NCI-H510A (cell line): ENCODE measurements around the gene MRM1.

Experiments used
- DNase-seq: peaks from one replicate; lab custom pipeline; 2025; lab: John Stamatoyannopoulos, UW

Gene MRM1

DNA sequence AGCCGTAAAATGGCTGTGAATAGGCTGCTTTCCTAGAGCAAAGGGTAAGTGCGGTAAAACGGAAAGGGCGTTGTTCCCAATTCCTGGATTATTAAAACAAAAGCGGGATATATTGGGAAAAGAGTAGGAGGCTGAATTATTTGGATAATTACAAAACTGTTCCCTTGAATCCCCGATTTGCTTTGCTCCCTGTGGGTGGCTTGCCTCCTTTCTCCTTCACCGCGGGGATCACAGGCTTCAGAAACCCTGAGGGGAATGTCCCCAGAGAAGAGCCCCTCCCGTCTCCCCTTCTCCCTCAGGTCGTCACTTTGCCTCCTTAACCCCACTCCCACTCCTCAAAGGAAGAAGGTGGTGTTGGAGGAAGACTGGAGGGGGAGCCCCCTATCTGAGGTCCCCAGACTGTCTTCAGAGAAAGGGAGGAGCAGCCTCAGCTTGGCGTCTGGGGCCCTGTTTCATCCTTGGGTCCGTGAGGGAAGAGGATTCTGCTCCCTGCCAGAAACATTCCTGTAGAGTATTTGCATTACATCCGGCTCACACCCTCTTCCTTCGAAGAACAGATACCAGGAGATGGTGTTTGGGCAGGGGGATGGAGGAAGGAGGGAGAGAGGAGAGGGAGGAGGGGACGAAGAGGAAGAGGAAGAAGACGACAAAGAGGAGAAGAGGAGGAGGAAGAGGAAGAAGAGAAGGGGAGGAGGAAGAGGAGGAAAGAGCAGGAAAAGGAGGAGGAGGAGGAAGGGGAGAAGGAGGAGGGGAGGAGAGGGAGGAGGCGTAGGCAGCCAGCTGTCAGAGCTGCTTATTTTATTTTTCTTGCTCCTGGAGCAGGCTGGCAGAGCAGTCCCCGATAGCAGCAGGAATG is 31.8 kb downstream of the MRM1 start:
- no peak for DNase-seq

- no peak for DNase-seq
Measured at GRCh38 chr17:36640346-36640745, 39.0 kb downstream of the MRM1 start.

DNA sequence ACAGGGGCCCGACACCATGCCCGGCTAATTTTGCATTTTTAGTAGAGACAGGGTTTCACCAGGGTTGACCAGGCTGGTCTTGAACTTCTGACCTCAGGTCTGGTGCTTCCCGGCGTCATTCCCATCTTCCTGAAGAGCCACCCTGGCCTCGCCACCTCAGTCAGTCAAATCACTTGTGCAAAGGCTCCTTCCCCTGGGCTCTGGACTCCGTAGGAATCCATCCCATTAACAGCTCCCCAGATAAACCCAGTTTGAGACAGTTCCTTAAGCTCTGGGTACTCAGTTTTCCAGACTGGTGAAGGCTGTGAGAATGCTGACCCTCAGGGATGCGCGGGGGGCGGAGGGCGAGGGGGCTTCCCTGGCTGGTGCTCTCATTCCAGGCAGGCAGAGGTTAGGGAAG is 39.5 kb downstream of the MRM1 start:
- DNase-seq: no peak

- DNase-seq: no peak
Measured at GRCh38 chr17:36641331-36641876, 40.0 kb downstream of the MRM1 start.

- DNase-seq: no peak
Measured at GRCh38 chr17:36641877-36642845, 40.8 kb downstream of the MRM1 start.

GRCh38 chr17:36643086-36643685 is 41.8 kb downstream of the MRM1 start:
- DNase-seq: no peak

- no peak for DNase-seq
Measured at GRCh38 chr17:36645422-36645821, 44.0 kb downstream of the MRM1 start.

- DNase-seq: no peak
Measured at GRCh38 chr17:36647636-36648035, 46.3 kb downstream of the MRM1 start.

DNA sequence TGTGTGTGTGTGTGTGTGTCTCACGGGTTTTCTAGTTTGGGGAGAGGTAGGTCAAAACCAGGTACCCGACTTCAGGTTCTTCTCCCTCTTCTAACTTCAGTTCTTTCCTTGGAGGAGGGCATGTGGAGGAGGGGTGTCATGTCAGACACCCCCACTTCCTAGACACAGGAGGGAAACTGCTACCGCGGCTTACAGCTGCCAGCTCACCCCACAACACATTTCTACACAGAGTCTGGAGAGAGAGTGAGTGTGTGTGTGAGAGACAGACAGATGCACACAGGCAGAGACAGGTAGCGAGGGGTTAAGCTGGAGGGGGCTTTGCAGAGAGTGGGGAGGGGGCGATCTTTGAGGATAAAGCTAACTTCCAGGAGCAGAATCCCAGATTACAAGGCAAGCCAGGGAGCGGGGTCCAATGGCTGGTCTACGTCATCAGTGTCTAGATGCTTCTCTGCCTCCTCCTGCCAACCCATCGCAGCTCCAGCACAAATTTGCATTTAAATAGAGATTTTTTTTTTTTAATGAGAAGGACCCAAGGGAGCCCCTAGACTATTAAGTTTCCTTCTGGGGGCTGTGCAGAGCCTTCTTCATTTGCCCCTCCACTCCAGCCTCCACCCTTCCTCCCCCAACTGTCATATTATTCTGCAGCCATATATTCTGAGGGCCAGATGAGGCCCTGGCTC is 48.9 kb downstream of the MRM1 start:
- DNase-seq: no peak

DNA sequence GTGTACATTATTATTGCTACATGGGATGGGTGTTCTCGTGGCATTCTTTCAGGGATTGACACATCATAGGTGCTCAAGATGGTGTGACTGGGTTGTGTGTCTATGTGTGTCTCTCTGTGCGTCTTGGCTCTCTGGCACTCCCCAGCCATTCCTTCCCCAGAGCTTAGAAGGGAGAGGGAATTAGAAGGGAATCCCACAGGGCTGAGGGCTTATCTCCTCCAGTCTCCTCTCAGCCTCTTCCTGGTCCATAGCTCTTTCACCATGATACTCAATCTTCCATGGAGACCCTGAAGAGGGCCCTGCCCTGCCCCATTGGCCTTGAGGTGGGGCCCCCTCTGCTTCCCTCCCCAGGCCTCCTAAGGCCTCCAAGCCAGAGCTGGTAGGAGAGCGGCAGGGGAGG is 52.0 kb downstream of the MRM1 start:
- no peak for DNase-seq

GRCh38 chr17:36653856-36654255 is 52.5 kb downstream of the MRM1 start:
- DNase-seq: no peak

- no peak for DNase-seq
Measured at GRCh38 chr17:36655726-36656125, 54.3 kb downstream of the MRM1 start.

- no peak for DNase-seq
Measured at GRCh38 chr17:36657390-36657762, 56.0 kb downstream of the MRM1 start.

GRCh38 chr17:36657763-36658490 is 56.5 kb downstream of the MRM1 start:
- DNase-seq: peak; percentile 24
